ENCODE results near the gene FAM20C. TPM values are rescaled to one million over a fixed set of nuclear protein-coding genes. Genes with fewer than 3 reads are reported as not detected.

FAM20C gene
- total and polyA plus RNA-seq, 2 of the 8 experiments (the other 6 are each of a cell fraction or from before 2014, with no cell fraction given), result 9.5 to 34.8 TPM

DNA sequence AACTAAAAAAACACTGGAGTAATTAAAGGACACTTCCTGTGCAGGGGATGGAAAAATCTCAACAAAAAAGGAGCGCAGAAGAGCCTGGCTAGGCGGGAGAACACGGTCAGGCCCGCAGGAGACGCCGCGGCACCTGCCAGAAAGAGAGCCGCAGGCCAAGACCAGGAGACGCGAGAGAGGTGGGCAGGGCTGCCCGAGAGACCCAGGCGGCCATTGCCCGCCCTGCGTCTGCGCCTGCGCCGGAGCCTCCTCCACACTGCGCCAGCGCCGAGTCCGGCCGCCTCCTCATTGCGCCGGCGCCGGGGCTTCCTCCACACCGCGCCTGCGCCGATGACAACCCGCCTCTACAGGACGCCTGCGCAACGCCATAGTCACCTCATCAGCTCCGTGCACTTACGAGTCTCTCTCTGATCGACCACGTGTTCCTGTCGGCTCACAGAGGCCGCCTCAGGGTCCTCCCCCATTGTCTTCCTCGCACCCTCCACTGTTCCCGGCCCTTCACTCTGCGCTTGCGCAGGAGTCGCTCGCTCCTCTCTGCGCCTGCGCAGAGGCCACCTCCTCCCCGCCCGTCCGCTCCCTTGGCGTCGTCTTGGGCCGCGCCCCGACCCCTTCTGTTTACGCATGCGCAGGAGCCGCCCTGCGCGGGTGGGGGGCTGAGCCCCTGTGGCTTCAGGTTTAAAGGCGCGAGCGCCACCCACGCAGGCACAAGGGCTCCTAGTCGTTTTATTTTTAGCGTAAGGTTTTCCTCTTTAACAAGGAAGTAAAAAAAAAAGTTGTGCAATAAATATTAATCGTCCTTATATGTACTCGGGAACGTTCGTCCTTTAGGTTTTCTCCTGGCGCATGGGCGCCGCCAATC is 43.2 kb upstream of the FAM20C start (continued):
- TF ChIP-seq SP1 (IDR thresholded peaks at IDR 0.05; ENCODE audit: low read depth, low read length) (no peak), FOSL1 (IDR thresholded peaks at IDR 0.05; ENCODE audit: insufficient read depth, low read depth, low read length) (no peak), CBX5 (IDR thresholded peaks at IDR 0.05; ENCODE audit: low read depth, low read length) (no peak), NRF1 (IDR thresholded peaks at IDR 0.05; ENCODE audit: low read depth, low read length) (peak; percentile 90), SIN3A (conservative IDR thresholded peaks at IDR 0.05 in 1 of 2, IDR thresholded peaks at IDR 0.05 in 1 of 2; ENCODE audit: low read depth in 1 of 2, low read length in 2 of 2) (0 out of 4 replicates have a peak, but pooled peaks of 1 of the 2 experiments have one; percentile 38), POLR2A (IDR thresholded peaks at IDR 0.05; ENCODE audit: control extremely low read depth in 1 of 2, low read depth in 2 of 2, low read length in 2 of 2) (peak in 1 of 2 experiments; percentile 96; a peak in 2 of 3 replicates), TBP (IDR thresholded peaks at IDR 0.05; ENCODE audit: low read depth, low read length) (peak; percentile 61), BCL11A (IDR thresholded peaks at IDR 0.05; ENCODE audit: low read depth in 2 of 2, low read length in 2 of 2) (no peak), ASH2L (IDR thresholded peaks at IDR 0.05; ENCODE audit: low read length) (peak; percentile 52), SP4 (IDR thresholded peaks at IDR 0.05; ENCODE audit: low read length) (peak; percentile 96; the same call in 1 of the 2 replicates), EP300 (IDR thresholded peaks at IDR 0.05; ENCODE audit: borderline replicate concordance in 1 of 2, low read depth in 2 of 2, low read length in 2 of 2) (no peak), CTBP2 (IDR thresholded peaks at IDR 0.05; ENCODE audit: borderline replicate concordance, insufficient read depth, insufficient read length, low read length) (no peak), KDM1A (IDR thresholded peaks at IDR 0.05; ENCODE audit: borderline replicate concordance, low read length) (no peak), POLR2AphosphoS5 (IDR thresholded peaks at IDR 0.05; ENCODE audit: low read depth, low read length) (peak; percentile 94), YY1 (IDR thresholded peaks at IDR 0.05; ENCODE audit: low read depth, low read length) (peak; percentile 96), ATF3 (IDR thresholded peaks at IDR 0.05; ENCODE audit: insufficient read depth, low read depth, low read length) (peak; percentile 18; the same call in 1 of the 2 replicates), RAD21 (IDR thresholded peaks at IDR 0.05 in 1 of 2, conservative IDR thresholded peaks at IDR 0.05 in 1 of 2; ENCODE audit: low read depth in 2 of 2, low read length in 2 of 2) (0 out of 4 replicates have a peak, but pooled peaks of 1 of the 2 experiments have one; percentile 3), CEBPB (IDR thresholded peaks at IDR 0.05; ENCODE audit: low read depth, low read length) (no peak), CREB1 (IDR thresholded peaks at IDR 0.05) (peak; percentile 82)
- TF ChIP-seq, protein P1, sequence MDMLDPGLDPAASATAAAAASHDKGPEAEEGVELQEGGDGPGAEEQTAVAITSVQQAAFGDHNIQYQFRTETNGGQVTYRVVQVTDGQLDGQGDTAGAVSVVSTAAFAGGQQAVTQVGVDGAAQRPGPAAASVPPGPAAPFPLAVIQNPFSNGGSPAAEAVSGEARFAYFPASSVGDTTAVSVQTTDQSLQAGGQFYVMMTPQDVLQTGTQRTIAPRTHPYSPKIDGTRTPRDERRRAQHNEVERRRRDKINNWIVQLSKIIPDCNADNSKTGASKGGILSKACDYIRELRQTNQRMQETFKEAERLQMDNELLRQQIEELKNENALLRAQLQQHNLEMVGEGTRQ (IDR thresholded peaks at IDR 0.05; ENCODE audit: low read length), result peak; percentile 62; the same call in 1 of the 2 replicates
- TF ChIP-seq, protein P2, sequence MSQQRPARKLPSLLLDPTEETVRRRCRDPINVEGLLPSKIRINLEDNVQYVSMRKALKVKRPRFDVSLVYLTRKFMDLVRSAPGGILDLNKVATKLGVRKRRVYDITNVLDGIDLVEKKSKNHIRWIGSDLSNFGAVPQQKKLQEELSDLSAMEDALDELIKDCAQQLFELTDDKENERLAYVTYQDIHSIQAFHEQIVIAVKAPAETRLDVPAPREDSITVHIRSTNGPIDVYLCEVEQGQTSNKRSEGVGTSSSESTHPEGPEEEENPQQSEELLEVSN (IDR thresholded peaks at IDR 0.05), result peak; percentile 93
